ENCODE measurements around the gene LEFTY2.

GRCh38 chr1:225980005-225980836 lies 39.2 kb upstream of the LEFTY2 start:
- TF ChIP-seq CTCF (IDR thresholded peaks at IDR 0.05) (no peak), EP300 (IDR thresholded peaks at IDR 0.05; ENCODE audit: low read depth) (no peak), POLR2A (IDR thresholded peaks at IDR 0.05) (no peak)
